Measurements from ENCODE around the gene NADSYN1.
"Not testable (repeated sequence)": the region's sequence is repeated elsewhere in the genome, so short reads cannot be mapped to it uniquely, and the experiment has no call there.

Gene NADSYN1

GRCh38 chr11:71491940-71492339 is 38.9 kb downstream of the NADSYN1 start:
- no peak for DNase-seq

DNA sequence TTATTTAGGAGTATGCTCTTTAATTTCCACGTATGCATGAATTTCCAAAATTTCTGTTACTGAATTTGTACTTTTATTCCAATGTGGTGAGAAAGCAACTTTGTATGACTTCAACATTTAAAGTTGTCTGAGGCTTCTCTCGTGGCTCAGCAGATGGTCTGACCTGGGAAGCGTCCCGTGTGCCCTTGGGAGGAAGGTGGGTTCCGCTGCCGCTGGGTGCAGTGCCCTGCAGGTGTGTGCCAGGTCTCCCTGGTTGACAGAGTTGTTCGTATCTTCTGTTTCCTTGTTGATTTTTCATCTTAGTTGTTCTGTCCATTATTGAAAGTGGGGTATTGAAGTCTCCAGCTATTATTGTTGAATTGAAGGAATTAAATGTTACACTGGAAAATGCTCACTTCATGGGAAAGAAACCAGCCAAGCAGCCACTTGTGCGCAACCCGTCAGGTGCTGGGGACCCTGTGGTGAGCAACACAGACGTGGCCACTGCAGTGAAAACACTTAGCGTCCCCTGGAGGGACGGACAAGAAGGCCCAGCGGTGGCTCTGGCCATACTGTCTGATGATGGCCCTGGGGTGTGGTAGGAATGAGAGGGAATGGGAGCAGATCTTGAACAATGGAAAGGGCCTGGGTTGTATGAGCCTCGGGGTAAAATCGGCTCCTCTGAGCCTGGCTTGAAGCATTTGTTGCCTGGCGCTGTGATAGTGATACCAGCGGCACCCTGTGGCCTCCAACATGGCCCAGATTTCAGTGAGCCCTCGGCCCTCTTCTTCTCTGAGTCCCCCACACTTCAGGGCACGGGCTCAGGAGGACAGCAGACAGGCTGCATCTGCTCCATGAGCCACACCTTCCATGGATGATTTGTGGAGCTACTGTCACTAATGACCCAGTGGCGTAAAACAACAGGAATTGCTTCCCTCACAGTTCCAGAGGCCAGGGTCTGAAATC is 42.6 kb downstream of the NADSYN1 start:
- DNase-seq = no peak

DNA sequence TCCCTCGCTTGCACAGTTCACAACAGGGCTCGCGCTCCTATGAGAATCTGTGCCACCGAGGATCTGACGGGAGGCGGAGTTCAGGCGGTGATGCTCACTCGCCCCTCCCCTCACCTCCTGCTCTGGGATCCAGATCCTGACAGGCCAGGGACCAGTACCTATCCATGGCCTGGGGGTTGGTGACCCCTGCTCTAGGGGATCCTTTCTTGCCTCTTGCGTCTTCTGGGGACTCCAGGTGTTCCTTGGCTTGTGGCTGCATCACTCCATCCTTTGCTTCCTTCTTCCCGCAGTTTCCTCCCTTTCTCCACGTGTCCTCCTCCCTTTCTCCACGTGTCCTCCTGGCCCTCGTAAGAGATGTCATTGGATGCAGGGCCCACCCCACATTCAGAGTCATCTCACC is 43.4 kb downstream of the NADSYN1 start:
- no peak for DNase-seq

DNA sequence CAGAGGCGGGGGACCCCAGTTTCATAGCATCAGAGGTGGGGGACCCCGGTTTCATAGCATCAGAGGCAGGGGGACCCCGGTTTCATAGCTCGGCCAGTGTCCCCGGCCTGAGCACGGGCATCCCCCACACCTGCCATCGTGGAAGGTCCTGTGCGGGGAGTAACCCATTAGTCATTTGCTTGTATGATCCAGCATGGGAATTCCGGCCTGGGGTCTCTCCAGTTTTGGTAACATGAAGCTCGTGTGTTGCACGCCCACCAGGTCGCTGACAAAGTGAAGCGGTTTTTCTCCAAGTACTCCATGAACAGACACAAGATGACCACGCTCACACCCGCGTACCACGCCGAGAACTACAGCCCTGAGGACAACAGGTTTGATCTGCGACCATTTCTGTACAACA is 45.1 kb downstream of the NADSYN1 start:
- no peak for DNase-seq

DNA sequence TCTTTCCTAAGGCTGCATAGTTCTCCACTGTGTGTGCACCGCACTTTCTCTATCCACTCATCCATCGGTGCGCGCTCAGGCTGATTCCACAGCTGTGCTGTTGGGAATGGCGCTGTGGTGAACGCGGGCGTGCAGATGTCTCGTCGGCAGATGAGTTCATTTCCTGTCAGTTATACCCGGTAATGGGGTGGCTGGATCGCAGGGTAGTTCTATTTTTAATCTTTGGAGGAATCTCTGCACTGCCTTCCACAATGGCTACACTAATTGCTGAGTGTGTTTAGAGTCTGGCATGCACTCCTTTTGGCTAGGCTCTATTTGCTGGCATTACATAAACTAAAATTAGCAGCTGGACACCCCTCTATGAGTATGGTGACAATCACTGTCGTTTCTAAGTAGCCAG is 46.1 kb downstream of the NADSYN1 start:
- DNase-seq = no peak

GRCh38 chr11:71499546-71499945 is 46.5 kb downstream of the NADSYN1 start:
- DNase-seq = no peak

DNA sequence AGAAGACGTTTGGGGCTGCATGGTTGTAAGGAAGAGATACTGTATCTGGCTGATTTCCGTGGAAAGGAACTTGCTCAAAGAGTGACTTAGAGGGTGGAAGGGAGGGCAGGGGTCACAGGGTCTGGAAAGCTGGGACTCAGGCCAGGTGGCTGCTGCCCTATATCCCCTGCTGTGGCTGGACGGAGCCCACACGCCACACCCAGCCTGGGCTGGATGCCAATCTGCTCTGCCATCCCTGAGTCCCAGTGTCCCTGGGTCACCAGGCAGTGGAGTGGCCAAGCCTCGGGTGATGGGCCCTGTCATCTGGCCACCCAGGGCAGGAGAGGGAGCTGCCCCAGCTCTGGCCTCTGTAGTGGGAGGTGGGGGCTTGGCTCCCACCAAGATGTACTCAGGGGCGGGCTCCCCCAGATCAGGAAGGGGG is 47.6 kb downstream of the NADSYN1 start:
- DNase-seq = no peak

DNA sequence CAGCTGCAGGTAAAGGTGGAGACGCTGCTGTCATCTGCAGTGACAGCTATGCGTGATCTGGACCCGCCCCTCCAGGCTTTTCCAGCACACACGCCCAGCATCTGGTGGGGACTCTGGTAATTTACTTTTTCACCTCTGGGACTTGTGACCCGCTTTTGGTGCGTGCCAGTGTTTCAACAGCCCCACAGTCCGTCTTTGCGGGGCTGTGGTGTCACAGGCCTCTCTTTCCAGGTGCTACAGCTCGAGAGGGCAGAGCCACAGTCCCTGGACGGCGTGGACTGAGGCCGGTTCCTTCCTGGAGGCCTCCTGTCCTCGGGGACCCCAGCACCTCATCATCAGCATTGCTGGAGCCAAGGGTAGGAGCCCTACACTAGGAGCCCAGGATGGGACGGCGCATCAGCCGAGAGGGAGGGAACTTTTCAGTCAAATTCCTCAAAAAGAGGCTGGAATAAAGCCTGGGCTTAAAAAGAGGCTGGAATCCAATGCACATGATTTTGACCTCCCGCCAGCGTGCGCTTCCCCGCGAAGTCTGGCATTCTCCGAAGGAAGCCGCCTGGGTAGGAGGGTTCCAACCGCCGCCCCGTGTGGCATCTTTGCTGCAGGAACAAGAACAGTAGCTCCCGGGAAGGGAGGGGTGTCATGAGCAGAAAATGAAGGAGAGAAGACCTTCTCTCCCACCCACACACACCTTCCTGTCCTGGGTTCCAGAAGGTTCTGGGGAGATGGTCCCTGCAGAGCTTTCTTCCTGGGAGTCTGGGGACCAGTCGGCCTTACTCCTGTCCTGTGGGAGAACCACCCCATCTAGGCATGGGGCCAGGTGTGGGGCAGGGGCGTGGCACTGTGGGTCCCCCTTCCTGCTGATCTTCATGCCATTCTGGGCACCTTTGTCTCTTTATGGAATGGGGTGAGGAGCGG is 48.3 kb downstream of the NADSYN1 start:
- no peak for DNase-seq

DNA sequence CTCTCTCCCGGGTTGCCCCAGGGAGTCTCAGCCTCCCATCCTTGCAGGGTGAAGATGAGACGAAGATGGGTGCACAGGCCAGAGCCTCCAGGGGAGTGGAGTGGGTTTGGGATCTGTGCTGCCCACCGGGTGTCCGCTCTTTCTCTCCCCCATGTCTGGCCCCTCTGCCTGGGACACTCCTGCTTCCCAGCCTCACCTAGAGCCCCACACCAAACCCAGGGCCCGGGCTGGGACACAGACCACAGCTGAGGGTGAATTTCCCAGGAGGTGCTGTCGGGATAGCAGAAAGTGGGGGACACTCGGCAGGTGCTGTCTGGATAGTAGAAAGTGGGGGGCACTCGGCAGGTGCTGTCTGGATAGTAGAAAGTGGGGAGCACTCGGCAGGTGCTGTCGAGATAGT is 49.0 kb downstream of the NADSYN1 start:
- DNase-seq = no peak

- DNase-seq = no peak
Measured at GRCh38 chr11:71502871-71503435, 50.0 kb downstream of the NADSYN1 start.

DNA sequence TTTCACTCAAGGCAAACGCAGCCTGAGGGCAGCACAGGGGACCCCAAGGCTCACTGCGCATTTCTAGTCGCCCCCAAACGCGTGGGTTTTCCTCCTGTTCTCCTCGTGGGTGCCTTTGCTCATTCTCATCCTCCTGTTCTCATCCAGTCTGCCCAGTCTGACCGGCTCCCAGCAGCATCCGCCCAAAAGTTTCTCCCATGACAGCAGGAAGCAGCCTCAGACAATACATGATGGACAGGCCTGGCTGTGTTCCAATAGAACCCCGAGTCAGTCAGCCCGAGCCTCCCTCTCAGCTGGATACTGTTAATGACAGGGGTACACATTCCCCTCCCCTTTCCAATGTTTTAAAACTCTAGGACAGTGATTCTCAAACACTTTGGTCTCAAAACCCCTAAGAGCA is 51.5 kb downstream of the NADSYN1 start:
- DNase-seq = no peak

- DNase-seq = no peak
Measured at GRCh38 chr11:71505001-71505400, 52.0 kb downstream of the NADSYN1 start.

GRCh38 chr11:71505781-71506180 is 52.8 kb downstream of the NADSYN1 start:
- DNase-seq = no peak

GRCh38 chr11:71507102-71507501 is 54.1 kb downstream of the NADSYN1 start:
- no peak for DNase-seq

DNA sequence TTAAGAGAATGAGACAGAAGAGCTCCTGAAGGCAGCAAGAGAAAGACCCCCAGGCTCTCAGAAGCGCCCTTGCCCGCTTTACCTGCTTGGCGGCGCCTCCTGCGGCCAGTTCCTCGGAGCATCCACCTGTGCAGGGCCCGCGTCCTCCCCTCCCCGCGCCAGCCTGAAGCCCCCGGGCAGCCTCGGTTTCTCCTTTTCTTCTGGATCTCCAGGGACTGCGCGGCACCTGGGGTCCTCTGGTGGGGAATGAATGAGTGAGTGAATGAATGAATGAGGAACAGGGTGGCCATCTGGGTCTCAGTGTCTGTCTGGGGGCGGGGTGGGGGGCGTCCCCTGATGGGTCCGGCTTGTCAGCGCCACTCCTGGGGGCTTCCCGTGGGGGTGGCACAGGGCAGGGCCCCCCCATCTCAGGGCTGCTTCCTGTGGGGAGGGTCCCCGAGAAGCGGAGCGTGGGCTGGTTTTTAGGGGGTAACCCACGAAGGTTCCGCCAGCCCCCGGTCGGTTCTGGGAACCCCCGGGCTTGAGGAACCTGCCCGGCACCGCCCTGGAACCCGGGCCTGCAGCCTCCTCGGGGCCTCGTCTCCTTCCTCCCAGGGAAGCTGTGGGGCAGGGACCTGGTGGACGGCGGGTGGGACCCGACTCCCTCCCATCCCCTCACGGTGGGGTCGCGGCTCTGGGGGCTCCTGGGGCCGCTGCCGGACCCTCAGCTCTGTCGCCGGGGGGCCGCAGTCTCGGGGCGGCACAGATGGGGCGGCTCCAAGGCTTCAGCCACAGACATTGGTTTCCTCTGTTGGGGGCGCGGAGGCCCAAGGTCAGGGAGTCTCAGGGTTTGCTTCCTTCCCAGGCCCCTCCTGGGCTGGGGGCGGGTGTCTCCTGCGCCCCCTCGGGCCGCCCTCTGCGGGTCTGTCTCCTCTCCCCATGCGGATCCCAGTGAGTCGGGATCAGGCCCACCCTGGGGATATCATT is 65.8 kb downstream of the NADSYN1 start:
- DNase-seq = no peak

DNA sequence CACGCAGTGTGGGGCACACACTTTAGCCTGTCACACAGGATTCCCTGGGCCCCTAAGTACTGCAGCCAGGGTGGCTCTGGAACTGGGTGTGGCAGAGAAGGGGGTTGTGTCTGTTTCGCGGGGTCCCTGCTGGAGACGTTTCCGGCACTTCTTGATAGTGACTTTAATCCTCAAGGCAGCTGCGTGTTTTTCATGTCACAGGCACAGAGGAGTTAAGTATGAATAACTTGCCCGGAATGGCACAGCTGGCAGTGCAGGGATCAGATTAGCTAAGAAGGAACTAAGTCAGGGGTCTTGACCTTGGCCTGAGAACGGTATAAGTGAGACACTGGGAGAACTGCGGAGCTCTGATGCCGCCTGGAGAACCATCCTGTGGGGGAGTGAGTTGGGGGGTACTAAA is 66.5 kb downstream of the NADSYN1 start:
- DNase-seq = no peak

DNA sequence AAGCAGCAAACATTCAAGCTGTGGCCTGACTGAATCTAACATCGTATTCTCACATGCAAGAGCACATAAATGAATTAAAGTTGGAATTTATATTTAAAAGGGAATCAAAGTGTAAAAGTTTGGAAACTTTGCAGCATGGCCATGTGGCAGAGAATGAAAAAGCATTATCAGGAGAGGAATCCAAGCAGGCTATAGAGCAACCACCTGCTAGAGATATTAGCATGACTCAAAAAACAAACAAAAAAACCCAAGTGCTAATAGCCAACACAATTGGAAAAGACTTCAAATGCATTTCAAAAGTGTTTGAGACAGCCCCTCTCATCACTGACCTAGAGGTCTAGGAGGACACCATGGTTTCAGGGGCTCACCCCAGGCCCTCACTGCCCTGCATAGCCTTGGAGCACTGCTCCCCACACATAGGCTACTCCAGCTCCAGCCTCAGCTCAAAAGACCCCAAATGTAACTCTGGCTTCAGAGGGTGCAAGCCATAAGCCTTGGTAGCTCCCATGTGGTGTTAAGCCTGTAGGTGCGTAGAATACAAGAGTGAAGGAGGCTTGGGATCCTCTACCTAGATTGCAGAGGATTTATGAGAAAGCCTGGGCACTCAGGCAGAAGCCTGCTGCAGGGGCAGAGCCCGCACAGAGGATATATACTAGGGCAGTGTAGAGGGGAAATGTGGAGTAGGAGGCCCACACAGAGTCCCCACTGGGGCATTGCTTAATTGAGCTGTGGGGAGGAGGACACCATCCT is 72.4 kb downstream of the NADSYN1 start:
- DNase-seq = no peak

GRCh38 chr11:71525938-71526495 is 73.0 kb downstream of the NADSYN1 start:
- no peak for DNase-seq

GRCh38 chr11:71526796-71527575 is 74.0 kb downstream of the NADSYN1 start, which contains the start of gene KRTAP5-7:
Gene KRTAP5-7, plus strand, starts transcription at chr11:71527267. Its CDS starts 34 bp downstream, at chr11:71527301.
- DNase-seq = not testable (repeated sequence)
